ENCODE measurements around the gene COMMD10.

DNA sequence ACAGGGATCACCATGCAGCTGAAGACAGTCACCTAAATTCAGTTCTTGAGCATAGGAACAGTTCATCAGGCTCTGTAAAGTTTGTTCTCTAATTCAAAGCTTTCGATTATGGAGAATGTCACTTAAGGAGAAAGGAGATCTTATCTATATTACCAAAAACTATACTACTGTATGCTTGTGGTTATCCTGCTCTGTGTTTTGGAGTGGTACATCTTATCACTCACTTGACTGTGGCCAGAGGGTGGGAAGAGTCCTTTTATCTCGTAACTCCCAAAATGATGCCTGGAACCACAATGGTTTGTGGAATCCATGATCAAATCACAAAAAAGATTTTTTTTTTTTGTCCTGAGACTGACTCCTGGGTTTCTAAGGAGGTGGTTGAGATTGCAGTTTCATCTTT is 230.7 kb downstream of the COMMD10 start:
- TF ChIP-seq, protein P1, sequence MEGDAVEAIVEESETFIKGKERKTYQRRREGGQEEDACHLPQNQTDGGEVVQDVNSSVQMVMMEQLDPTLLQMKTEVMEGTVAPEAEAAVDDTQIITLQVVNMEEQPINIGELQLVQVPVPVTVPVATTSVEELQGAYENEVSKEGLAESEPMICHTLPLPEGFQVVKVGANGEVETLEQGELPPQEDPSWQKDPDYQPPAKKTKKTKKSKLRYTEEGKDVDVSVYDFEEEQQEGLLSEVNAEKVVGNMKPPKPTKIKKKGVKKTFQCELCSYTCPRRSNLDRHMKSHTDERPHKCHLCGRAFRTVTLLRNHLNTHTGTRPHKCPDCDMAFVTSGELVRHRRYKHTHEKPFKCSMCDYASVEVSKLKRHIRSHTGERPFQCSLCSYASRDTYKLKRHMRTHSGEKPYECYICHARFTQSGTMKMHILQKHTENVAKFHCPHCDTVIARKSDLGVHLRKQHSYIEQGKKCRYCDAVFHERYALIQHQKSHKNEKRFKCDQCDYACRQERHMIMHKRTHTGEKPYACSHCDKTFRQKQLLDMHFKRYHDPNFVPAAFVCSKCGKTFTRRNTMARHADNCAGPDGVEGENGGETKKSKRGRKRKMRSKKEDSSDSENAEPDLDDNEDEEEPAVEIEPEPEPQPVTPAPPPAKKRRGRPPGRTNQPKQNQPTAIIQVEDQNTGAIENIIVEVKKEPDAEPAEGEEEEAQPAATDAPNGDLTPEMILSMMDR (IDR thresholded peaks at IDR 0.05; ENCODE audit: insufficient read depth, low read length, poor library complexity, severe bottlenecking), result no peak
- no peak for TF ChIP-seq EZH2phosphoT487 (conservative IDR thresholded peaks at IDR 0.05; ENCODE audit: low read length)
